Stimulated activated naive CD4-positive, alpha-beta T cell (primary cell): ENCODE results near the gene DDR1.
"Not testable (repeated sequence)": the region's sequence is repeated elsewhere in the genome, so short reads cannot be mapped to it uniquely, and the experiment has no call there.

Experiments used
- DNase-seq, 6 experiments: peaks; one replicate each; lab custom pipeline; 2025; lab: John Stamatoyannopoulos, UW

DDR1 gene

GRCh38 chr6:30894381-30894780, 10.1 kb downstream of the DDR1 start:
- no peak for DNase-seq

GRCh38 chr6:30894935-30895334, 10.6 kb downstream of the DDR1 start:
- no peak for DNase-seq

- DNase-seq: no peak
Observed at GRCh38 chr6:30895343-30895742, 11.0 kb downstream of the DDR1 start.

- DNase-seq: no peak
Observed at GRCh38 chr6:30896541-30896940, 12.2 kb downstream of the DDR1 start.

GRCh38 chr6:30897882-30898281, 13.6 kb downstream of the DDR1 start:
- no peak for DNase-seq

- DNase-seq: no peak
Observed at GRCh38 chr6:30898750-30899360, 14.5 kb downstream of the DDR1 start.

GRCh38 chr6:30900863-30901417, 16.6 kb downstream of the DDR1 start:
- no peak for DNase-seq

- no peak for DNase-seq
Observed at GRCh38 chr6:30901436-30901835, 17.1 kb downstream of the DDR1 start.

- DNase-seq: not testable (repeated sequence)
Observed at GRCh38 chr6:30902196-30902595, 17.9 kb downstream of the DDR1 start.

GRCh38 chr6:30902709-30903108, 18.4 kb downstream of the DDR1 start:
- DNase-seq: no peak

GRCh38 chr6:30903236-30903635, 18.9 kb downstream of the DDR1 start:
- DNase-seq: no peak

- DNase-seq: not testable (repeated sequence)
Observed at GRCh38 chr6:30907290-30907757, 23.0 kb downstream of the DDR1 start.

GRCh38 chr6:30907758-30908591, 23.7 kb downstream of the DDR1 start, which contains the start of gene GTF2H4:
GTF2H4 (plus strand) TSS chr6:30908207.
- peak; percentile 86 to 94 (median 88) for DNase-seq

GRCh38 chr6:30908700-30909099, 24.4 kb downstream of the DDR1 start:
- DNase-seq: no peak

- DNase-seq: not testable (repeated sequence)
Observed at GRCh38 chr6:30910473-30910872, 26.2 kb downstream of the DDR1 start.

GRCh38 chr6:30912746-30913520, 28.6 kb downstream of the DDR1 start:
- no peak for DNase-seq

GRCh38 chr6:30913721-30914075, 29.4 kb downstream of the DDR1 start:
- no peak for DNase-seq

- DNase-seq: peak; percentile 72 to 88 (median 86)
Observed at GRCh38 chr6:30914076-30914853, 29.9 kb downstream of the DDR1 start, which contains the start of gene VARS2. VARS2 (plus strand) TSS chr6:30914238; CDS start chr6:30914837, 599 bp downstream.

- no peak for DNase-seq
Observed at GRCh38 chr6:30914854-30915590, 30.7 kb downstream of the DDR1 start.

GRCh38 chr6:30915591-30915946, 31.2 kb downstream of the DDR1 start:
- DNase-seq: peak in 2 of 6 experiments; percentile 22 to 31

GRCh38 chr6:30917041-30917440, 32.7 kb downstream of the DDR1 start:
- no peak for DNase-seq
